ENCODE results near the gene CUX1.

CUX1 gene

GRCh38 chr7:102054158-102054557 is 236.7 kb downstream of the CUX1 start:
- no peak overlapping the region for H3K27ac Mint-ChIP-seq
- TF ChIP-seq, protein P1, sequence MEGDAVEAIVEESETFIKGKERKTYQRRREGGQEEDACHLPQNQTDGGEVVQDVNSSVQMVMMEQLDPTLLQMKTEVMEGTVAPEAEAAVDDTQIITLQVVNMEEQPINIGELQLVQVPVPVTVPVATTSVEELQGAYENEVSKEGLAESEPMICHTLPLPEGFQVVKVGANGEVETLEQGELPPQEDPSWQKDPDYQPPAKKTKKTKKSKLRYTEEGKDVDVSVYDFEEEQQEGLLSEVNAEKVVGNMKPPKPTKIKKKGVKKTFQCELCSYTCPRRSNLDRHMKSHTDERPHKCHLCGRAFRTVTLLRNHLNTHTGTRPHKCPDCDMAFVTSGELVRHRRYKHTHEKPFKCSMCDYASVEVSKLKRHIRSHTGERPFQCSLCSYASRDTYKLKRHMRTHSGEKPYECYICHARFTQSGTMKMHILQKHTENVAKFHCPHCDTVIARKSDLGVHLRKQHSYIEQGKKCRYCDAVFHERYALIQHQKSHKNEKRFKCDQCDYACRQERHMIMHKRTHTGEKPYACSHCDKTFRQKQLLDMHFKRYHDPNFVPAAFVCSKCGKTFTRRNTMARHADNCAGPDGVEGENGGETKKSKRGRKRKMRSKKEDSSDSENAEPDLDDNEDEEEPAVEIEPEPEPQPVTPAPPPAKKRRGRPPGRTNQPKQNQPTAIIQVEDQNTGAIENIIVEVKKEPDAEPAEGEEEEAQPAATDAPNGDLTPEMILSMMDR (IDR thresholded peaks at IDR 0.05), result no peak
- no peak for DNase-seq
- peaks cover 10% of the 10 kb centered on the region for H3K4me1 Mint-ChIP-seq
- no peaks in the 10 kb centered on the region for H3K27me3 Mint-ChIP-seq (ENCODE audit: low read depth, poor library complexity)
- peaks cover 78% of the 10 kb centered on the region for H3K36me3 Mint-ChIP-seq (ENCODE audit: low read depth)
- H3K9me3 Mint-ChIP-seq, result peaks cover 62% of the 10 kb centered on the region
- no peak overlapping the region for H3K4me3 Mint-ChIP-seq

- H3K27me3 Mint-ChIP-seq (ENCODE audit: low read depth, poor library complexity), result no peaks in the 10 kb centered on the region
- TF ChIP-seq, protein P1 (IDR thresholded peaks at IDR 0.05), result no peak
- DNase-seq, result no peak
- peaks cover 62% of the 10 kb centered on the region for H3K9me3 Mint-ChIP-seq
- no peak overlapping the region for H3K4me3 Mint-ChIP-seq
- H3K36me3 Mint-ChIP-seq (ENCODE audit: low read depth), result peaks cover 78% of the 10 kb centered on the region
- no peak overlapping the region for H3K27ac Mint-ChIP-seq
- peaks cover 7% of the 10 kb centered on the region for H3K4me1 Mint-ChIP-seq
Measured at GRCh38 chr7:102055181-102055976, 238.0 kb downstream of the CUX1 start.

- TF ChIP-seq, protein P1 (IDR thresholded peaks at IDR 0.05), result no peak
- peaks cover 47% of the 10 kb centered on the region for H3K36me3 Mint-ChIP-seq (ENCODE audit: low read depth)
- H3K27me3 Mint-ChIP-seq (ENCODE audit: low read depth, poor library complexity), result no peaks in the 10 kb centered on the region
- H3K27ac Mint-ChIP-seq, result peak overlapping the region; percentile 75
- H3K9me3 Mint-ChIP-seq, result peaks cover 37% of the 10 kb centered on the region
- no peak overlapping the region for H3K4me3 Mint-ChIP-seq
- DNase-seq, result no peak
- H3K4me1 Mint-ChIP-seq, result peaks cover 21% of the 10 kb centered on the region
Measured at GRCh38 chr7:102059524-102059923, 242.1 kb downstream of the CUX1 start.

DNA sequence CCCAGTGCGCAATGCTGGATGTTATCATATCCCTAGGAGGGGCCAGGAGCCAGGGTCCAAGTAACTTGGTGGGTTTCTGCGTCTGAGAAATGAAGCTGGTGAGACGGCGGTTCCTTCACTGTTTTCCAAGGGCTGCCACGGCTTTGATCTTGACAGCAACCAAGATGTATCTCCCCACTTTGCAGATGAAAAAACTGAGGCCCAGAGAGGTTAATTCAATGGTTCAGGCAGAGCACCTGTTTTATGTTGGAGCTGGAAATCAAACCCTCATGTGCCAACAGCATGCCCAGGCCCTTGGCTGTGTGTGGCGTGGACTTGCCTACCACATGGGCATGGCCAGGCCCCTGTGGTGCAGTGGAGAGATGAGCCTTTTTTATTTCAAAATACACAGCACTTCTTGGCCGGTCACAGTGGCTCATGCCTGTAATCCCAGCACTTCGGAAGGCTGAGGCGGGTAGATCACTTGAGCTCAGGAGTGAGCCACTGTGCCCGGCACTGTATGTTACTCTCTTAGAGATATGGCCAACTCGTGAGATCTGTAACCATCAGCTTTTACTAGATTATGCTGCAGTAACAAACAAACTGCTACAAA is 244.0 kb downstream of the CUX1 start:
- no peak overlapping the region for H3K4me3 Mint-ChIP-seq
- TF ChIP-seq, protein P1 (IDR thresholded peaks at IDR 0.05), result no peak
- no peak for DNase-seq
- H3K36me3 Mint-ChIP-seq (ENCODE audit: low read depth), result peaks cover 32% of the 10 kb centered on the region
- H3K27ac Mint-ChIP-seq, result no peak overlapping the region
- H3K4me1 Mint-ChIP-seq, result peaks cover 26% of the 10 kb centered on the region
- no peaks in the 10 kb centered on the region for H3K27me3 Mint-ChIP-seq (ENCODE audit: low read depth, poor library complexity)
- H3K9me3 Mint-ChIP-seq, result peaks cover 18% of the 10 kb centered on the region

- TF ChIP-seq, protein P1 (IDR thresholded peaks at IDR 0.05), result no peak
- Mint-ChIP-seq H3K4me3 (no peak overlapping the region), H3K9me3 (peaks cover 13% of the 10 kb centered on the region), H3K27me3 (ENCODE audit: low read depth, poor library complexity) (no peaks in the 10 kb centered on the region), H3K27ac (peak overlapping the region; percentile 62), H3K36me3 (ENCODE audit: low read depth) (peaks cover 34% of the 10 kb centered on the region), H3K4me1 (peaks cover 26% of the 10 kb centered on the region)
- peak; percentile 30 for DNase-seq
Measured at GRCh38 chr7:102061981-102062390, 244.6 kb downstream of the CUX1 start.
